HG03571 (cell line): ENCODE measurements around the gene PDZD2.
"Not testable (repeated sequence)": the region's sequence is repeated elsewhere in the genome, so short reads cannot be mapped to it uniquely, and the experiment has no call there.

ENCODE experiments used
- ATAC-seq: cut with Tn5 transposase; IDR thresholded peaks from one replicate; pipeline ENCODE4 v1.9.1; 2021; ENCODE audit not compliant: unreplicated experiment

The PDZD2 gene

DNA sequence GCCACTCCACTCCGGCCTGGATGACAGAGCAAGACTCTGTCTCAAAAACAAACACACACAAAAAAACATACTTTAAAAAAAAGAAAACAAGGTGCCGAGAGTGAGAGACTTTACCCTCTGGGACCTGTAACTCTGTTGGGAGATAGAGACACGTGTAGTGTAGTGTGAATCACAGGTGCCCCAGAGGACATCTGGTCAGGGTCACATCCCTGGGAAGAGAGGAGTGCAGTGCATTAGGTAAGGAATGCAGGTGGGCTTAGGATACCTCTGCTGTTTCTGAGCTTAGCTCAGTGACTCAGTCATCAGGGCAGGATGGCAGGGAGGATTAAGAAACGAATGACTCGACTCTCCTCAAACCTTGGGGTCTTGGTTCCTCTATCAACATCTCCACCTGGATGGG, 360.5 kb downstream of the PDZD2 start:
- no peak for ATAC-seq

DNA sequence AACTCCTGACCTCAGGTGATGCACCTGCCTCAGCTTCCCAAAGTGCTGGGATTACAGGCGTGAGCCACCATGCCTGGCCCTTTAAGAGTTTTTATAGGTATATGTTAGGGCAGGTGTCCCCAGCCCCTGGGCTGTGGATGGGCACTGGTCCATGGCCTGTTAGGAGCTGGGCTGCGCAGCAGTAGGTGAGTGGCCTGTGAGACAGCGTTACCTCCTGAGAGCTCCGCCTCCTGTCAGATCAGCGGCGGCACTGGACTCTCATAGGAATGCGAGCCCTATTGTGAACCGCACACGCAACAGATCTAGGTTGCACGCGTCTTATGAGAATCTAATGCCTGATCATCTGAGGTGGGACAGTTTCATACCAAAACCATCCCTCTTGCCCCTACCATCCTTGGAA, 361.8 kb downstream of the PDZD2 start:
- no peak for ATAC-seq

DNA sequence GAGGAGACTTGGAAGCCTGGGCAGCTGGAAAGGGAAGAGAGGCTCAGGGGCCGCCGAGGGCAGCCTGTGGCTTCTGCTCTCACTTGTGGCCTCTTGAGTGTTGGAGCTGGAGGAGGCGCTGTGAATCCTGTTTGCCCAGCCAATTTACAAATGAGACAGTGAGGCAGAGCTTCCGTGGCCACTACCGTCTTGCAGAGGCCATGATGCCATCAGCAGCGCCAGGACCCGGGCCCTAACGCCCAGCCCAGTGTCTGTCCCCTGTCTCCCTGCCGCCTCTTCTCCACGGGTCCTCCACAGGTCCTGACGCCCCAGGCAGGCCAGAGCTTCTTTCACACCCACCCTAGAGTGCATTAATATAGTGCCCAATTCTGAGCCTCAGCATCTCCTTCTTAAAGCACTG, 362.4 kb downstream of the PDZD2 start:
- no peak for ATAC-seq

DNA sequence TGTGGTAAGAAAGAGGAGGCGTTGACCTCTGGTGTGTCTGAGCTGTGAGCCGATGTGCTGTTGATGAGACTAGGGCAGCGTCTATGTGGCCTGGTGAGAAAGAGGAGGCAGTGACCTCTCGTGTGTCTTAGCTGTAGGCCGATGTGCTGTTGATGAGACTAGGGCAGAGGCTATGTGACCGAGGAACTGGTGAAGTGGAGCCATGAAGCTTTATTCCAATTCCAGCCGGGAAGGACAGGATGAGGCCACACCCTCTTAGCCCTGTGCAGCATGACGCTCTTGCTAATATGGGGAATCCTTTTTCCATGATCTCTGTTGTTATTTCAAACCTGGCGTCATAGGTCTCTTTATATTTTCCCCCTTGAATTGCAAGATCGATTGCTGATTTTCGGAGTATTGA, 362.8 kb downstream of the PDZD2 start:
- ATAC-seq = no peak

DNA sequence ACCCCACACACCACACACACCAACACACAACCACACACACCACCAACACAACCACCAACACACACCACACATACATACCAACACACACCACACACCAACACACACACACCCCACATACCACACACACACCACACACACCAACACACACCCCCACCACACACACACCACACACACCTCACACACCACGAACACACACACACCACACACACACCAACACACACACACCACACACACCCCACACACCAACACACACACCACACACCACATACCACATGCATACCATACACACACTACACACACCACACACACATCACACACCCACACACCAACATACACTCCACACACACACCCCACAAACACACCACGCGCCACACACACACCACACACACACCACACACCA, 363.8 kb downstream of the PDZD2 start:
- no peak for ATAC-seq

DNA sequence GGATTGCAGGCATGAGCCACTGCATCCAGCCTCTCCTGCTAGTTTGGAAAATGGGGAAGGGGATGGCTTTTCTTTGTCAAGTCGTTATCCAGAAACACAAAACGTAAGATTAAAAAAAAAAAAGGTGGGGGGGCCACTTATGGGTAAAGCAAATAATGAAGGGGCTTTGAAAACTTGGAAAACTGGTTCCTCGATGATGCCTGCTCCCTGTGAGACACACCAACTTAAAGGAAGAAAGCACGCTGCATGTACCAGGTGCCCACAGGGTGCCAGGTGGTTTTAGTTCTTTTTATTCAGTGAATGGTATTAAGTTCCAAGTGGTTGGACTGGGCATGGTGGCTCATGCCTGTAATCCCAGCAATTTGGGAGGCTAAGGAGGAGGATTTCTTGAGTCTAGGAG, 365.1 kb downstream of the PDZD2 start:
- ATAC-seq = no peak

DNA sequence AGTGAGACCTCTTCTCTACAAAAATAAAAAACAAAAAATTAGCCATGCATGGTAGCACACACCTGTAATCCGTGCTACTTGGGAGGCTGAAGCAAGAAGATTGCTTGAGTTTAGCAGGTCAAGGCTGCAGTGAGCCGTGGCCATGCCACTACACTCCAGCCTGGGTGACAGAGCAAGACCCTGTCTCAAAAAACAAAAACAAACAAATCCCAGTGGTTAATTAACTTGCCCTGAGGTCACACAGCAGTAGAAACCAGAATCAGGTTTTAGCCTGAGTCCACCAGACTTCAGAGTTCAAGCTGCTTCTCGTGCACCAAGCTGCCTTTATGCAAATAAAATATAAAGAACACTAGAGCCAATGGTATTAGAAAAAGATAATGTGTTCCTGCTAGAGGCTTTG, 365.5 kb downstream of the PDZD2 start:
- ATAC-seq = peak; percentile 55

DNA sequence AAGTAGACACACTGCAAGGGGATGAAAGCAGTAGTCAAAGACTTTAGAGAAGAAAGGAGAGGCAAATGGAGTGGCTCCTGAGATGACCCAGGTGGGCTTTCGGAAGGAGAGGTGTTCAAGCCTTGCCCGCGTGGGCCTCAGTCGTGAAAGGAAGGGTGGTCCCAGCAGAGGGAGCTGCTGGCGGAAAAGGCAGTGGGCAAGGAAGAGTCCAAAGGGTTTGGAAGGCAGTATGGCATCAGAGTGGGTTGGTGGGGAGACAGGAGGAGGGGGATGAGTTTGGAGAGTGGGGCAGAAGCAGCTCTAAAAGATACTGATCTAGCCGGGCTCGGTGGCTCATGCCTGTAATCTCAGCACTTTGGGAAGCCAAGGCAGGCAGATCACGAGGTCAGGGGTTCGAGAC, 369.8 kb downstream of the PDZD2 start:
- no peak for ATAC-seq

DNA sequence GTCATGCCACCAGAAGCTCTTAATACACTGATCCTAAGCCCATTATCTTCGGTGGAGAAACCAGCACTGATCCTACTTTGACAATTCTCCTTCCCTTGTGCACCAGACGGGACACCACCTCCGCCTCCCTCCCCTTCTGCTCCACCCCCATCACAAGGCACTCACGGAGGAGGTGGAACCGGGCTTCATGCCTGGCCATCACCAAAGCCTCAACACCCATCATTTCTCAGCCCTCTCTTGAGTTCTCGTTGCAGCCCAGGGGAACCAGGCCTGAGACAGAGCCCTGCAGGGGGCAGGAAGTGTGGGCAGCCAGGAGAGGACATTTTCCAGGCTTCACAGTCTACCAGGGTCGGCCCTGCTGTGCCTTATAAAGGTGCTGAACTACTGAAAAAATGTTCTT, 374.7 kb downstream of the PDZD2 start:
- ATAC-seq = no peak

DNA sequence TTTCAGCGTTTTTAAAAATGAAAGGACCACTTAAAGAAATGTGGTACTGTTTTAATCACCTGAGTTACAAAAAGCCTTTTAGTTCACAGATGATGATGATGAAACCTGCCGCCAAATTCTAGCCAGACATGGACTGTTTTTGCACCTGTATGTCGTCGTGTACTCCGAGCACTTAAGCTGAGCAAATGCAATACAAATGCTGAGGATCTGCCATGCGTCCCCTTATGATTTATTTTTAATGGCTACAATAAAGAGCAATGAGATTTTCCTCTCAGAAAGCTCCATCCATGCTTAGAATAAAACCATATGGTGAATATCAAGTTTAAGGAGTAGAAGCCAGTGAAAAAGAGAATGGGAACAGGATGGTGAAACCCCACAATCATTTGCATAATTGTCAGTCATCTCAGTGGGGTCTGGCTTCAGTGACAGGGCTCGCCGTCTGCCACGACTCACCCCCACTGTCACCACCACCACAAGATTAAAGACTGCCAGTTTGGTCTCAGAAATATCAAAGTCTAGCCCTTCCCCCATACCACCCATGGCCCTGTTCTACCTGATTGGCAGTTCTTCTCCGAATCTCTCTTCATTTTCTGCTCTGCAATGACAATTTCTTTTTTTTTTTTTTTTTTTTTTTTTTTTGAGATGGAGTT, 375.3 kb downstream of the PDZD2 start:
- no peak for ATAC-seq

DNA sequence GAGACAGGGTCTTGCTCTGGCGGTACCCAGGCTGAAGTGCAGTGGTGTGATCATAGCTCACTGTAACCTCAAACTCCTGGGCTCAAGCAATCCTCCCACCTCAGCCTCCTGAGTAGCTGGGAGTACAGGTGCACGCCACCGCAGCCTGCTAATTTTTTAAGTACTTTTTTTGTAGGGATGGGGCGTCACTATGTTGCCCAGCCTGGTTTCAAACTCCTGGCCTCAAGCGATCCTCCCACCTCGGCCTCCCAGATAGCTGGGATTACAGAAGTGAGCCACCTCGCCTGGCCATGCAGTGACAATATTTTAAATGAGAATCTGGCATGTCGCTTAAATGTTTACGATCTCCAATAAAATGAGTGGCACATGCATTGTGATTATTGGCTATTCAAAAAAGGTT, 376.3 kb downstream of the PDZD2 start:
- not testable (repeated sequence) for ATAC-seq

DNA sequence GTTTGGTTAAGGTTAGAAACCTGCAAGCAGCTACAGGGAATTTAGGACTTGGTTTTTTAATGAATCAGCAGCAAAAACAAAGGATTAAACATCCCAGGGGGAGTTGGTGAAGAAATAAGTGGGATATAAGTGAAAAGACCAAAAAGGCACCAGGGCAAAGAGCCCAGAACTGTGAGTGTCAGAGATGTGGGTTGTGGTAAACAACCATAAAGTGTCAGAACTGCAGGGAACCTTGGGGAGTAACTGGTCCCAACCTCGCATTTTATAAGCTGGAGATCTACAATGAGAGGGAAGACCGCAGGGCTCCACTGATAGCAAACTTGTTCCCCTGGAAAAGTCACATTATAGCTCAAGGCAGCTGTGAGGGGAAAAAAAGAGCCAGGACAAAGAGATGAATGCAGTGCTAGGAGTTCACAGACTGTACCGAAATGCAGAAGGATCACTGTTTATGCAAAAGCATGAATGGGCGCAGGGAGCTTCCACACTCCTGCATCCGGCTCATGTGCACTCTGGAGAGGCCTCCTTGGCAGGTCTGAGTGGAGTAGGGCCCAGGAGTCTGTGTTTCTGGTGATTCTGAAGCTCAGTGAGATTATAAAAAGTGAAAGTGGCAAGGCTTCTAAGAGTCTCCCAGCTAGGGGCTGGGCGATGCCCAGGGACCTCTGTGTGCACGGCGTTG, 378.9 kb downstream of the PDZD2 start:
- no peak for ATAC-seq

DNA sequence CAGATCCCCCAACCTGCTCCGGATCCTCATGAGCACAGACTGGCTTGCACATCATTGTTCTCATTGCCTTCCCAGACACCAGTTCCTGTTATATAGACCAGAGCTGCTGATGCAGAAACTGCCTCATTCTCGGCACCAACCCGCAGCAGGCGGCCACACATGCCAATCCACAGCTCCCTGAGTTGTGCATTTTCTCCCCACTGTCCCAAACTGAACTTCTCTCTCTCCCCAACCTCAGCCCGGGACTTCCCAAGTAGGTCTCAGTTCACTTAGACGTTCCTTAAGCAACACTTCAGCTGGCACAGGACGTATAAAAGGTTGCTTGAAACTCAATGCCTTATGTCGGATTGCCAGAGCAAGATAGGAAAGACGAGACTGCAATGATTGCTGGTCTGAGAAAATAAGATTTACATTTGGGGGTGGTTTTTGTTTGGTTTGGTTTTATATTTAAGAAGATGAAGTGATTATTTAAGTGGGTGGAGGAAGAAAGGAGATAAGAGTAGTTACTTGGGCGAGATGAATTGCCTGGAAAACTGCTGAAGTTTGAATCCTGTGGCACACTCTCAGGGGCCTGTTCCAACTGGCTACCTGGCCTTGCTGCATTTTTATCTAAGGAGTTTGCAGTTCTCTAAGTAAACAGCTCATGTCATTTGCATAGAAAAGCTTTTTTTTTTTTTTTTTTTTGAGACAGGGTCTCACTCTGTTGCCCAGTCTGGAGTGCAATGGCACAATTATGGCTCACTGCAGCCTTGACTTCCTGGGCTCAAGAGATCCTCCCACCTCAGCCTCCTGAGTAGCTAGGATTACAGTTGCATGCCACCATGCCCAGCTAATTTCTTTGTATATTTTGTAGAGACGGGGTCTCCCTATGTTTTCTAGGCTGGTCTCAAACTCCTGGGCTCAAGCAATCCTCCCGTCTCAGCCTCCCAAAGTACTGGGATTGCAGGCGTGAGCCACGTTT, 379.8 kb downstream of the PDZD2 start:
- ATAC-seq = no peak

DNA sequence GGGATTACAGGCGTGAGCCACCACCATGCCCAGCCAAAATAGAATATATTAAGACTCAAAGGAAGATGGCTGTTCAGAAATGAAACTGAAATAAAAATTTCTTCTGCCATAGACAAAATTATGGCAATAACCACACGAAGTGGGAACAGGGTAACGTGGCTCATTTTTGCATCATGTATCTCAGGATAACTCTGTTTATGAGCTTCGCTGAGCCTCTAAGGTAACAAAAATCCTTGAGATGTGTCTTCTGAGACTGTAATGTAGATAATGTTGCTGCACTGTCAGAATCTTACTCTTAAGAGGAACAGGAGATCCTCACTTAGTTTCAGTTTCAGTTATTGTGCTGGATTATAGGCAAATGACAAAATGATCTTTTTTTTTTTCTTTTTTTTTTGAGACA, 381.3 kb downstream of the PDZD2 start:
- peak; percentile 83 for ATAC-seq

DNA sequence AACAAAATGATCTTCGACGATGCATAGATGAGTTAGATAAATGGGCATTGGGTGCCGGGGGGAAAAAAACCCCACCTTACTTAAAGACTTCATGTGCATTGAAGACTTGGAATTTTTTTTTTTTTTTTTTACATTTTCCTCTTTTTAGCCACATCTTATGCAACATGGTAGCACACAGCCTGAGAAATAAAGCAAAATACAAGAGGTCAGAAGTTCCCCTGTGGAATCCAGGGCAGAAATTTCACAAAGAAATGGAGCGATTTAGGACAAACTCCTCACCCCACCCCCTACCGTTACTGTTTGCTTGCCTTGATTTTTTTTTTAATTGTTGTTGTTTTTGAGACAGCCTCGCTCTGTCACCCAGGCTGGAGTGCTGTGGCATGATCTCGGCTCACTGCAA, 382.0 kb downstream of the PDZD2 start:
- no peak for ATAC-seq

DNA sequence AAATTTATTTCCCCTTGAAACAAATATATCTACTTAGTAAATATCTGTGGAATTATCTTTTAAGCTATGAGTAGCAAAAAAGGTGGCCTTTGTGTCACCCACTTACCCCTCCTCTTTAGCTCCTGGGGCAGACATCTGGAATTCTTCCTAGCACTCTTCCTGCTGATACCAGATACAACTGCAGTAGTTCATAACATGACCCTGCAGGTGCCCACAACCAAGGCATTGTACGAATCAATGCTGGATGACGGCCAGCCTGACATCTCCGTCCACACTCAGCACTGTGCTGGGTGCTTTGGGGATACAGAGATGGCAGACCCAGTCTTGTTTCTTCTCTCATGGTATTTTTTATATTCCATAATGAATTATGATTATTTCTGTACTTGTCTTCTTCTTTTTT, 382.8 kb downstream of the PDZD2 start:
- no peak for ATAC-seq

DNA sequence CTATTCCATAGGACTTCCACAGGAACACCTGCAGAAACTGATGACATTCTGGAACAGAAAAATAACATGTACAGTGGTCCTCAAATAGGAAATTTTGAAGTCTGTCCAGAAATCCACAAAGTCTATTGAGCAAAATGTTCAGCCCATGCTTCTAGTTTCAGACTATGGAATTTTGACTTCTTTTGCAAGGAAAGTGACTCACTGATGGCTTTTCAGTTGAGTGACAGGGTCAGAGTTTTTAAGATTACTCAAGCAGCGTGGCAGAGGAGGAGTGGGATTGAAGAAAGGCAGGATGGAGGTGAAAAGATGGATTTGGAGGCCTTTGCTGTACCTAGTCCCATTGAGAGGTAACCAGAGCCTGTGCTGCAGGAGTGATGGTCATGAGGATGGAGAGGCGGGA, 383.7 kb downstream of the PDZD2 start:
- ATAC-seq = no peak

DNA sequence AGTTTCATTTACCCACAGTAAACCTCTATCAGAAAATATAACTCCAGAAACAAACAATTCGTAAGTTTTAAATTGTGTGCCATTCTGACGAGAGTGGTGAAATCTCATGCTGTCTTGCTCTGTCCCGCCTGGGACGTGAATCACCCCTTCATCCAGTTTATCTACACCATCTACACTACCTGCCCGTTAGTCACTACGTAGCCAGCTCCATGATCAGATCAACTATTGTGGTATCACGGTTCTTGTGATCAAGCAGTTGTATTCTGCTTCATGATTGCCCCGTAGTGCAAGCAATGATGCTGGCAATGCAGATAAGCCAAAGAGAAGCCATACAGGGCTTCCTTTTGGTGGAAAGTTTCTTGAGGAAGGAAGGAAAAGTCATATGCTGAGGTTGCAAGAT, 384.9 kb downstream of the PDZD2 start:
- ATAC-seq = no peak

DNA sequence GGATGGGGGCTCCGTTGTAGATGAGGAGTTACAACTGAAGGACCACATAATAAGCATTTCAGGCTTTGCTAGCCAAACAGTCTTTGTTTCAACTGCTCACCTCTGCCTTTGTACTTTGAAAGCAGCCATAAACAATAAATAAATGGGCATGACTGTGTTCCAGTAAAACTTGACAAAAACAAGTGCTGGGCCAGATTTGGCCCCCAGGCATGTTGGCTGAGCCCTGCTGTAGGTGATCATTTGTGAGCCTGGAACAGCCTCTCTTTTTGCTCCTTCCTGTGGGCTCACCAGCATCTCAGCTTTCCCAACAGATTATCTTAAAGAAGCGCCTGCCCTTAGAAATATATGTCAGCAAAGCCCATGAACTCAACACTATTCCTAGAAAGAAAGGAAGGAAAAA, 385.8 kb downstream of the PDZD2 start:
- ATAC-seq = no peak

DNA sequence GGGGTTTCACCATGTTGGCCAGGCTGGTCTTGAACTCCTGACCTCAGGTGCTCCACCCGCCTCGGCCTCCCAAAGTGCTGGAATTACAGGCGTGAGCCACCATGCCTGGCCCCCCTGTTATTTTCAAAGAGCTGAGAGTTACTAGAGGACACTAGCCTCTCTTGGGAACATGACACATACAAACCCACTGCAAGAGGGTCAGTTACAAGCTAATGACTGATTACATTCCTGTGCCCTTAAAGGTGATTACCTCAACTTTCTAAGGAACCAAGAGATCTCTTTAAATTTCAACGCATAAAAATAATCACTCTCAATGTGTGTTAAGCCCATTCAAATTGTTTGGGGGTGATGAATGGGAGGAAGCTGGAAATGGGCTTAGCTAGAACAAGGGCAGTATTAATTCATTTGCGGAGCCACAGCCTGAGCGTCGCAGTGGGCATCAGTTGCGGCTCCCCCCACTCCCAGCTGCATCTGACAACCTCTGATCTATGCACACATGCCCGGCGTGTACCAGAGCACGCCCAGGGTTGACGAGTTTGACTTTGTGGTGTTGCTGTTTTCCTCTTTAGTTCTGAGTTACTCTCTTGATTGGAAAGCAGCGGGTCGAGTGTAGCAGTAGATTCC, 388.3 kb downstream of the PDZD2 start:
- ATAC-seq = no peak

DNA sequence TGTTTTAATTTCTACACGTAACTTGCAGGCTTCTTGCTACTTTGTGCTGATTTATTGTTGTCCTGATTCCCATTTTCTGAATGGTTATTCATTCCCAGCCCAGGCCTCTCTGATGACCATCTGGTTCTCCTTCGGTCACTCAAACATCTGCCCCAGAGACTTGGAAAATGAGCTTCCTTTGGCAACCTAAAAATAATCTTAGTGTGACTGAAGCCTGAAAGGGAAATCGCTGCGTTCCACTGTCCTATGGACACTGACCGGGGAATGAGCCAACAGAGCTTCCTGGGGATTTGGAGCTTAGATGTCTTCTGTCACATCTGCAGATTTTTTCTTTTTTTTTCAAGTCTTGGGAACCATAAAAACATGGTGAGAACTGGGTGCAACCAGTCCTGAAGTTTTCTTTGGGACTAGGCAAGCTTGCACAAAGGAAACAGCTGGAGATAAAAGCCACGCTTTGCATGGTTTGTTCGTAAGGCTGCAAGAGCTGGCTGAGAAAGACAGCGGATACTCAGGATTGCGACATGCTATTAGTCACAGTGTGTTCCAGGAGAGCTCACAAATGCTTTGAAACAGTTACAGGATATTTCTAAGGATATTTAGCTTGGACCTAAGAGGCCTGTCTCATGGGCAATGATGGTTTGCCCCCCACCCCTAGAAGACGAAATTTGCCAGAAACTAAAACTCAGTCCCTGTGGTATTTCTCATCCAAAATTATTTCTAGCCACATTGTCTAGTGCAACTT, 389.0 kb downstream of the PDZD2 start:
- no peak for ATAC-seq
